OCI-LY7 (cell line): ENCODE data around the gene PKDCC. TPM values are rescaled to one million over a fixed set of nuclear protein-coding genes. Genes with fewer than 3 reads are reported as not detected.

Experiments
- BruUV-seq: library from RNA; stranded (reverse); fragments of 400-500 nt; replicated peaks from 2 replicates; lab custom pipeline; 2021; lab: Mats Ljungman, UMichigan
- CTCF ChIA-PET: fragments of 300-600 bp; sonication (Branson Sonifier 250); formaldehyde crosslinking; loops from one replicate; lab custom pipeline; 2022; ENCODE audit warnings: antibody characterized with exemption; ENCODE audit not compliant: unreplicated experiment; lab: Charles Lee
- POLR2A ChIA-PET: fragments of 300-600 bp; sonication (Branson Sonifier 250); formaldehyde crosslinking; loops from one replicate; lab custom pipeline; 2022; ENCODE audit warnings: antibody characterized with exemption; lab: Charles Lee
- DNase-seq: peaks from one replicate; pipeline ENCODE4 v3.0.0-alpha.2; 2015; ENCODE audit warnings: low spot score
- H2AFZ ChIP-seq: fragments of 200-600 bp; sonication (generic), shearing (Covaris generic); 2 replicates; pipeline ENCODE4 v1.6.1; 2014; ENCODE audit warnings: mild to moderate bottlenecking, antibody characterized with exemption, low read length, moderate library complexity
- H3K27ac ChIP-seq: fragments of 200-600 bp; sonication (generic); 2 replicates; pipeline ENCODE4 v1.5.1; 2014; ENCODE audit warnings: mixed run types, low read depth, mild to moderate bottlenecking, moderate library complexity, low read length, inconsistent platforms; ENCODE audit not compliant: poor library complexity, severe bottlenecking
- H3K36me3 ChIP-seq: fragments of 200-600 bp; sonication (generic); 2 replicates; pipeline ENCODE4 v1.6.1; 2014; ENCODE audit warnings: mild to moderate bottlenecking, antibody characterized with exemption, low read length, moderate library complexity, mixed read lengths; ENCODE audit not compliant: insufficient read depth
- H3K4me1 ChIP-seq: fragments of 200-600 bp; sonication (generic); 2 replicates; pipeline ENCODE4 v1.5.1; 2014; ENCODE audit warnings: mild to moderate bottlenecking, low read length; ENCODE audit not compliant: insufficient read depth, poor library complexity, severe bottlenecking
- H3K4me2 ChIP-seq: fragments of 200-600 bp; sonication (generic); 2 replicates; pipeline ENCODE4 v1.6.1; 2014; ENCODE audit warnings: mild to moderate bottlenecking, low read length
- H3K4me3 ChIP-seq: fragments of 200-600 bp; sonication (generic); 2 replicates; pipeline ENCODE4 v1.5.1; 2014; ENCODE audit warnings: mild to moderate bottlenecking, low read depth, low read length; ENCODE audit not compliant: poor library complexity, severe bottlenecking
- H3K79me2 ChIP-seq: fragments of 200-600 bp; sonication (generic); 2 replicates; pipeline ENCODE4 v1.6.1; 2016; ENCODE audit warnings: low read depth, mild to moderate bottlenecking, low read length, moderate library complexity, mixed read lengths; ENCODE audit not compliant: insufficient read depth
- H3K9me2 ChIP-seq: fragments of 200-600 bp; sonication (generic); 2 replicates; pipeline ENCODE4 v1.6.1; 2016; ENCODE audit warnings: mild to moderate bottlenecking, low read length, mixed read lengths; ENCODE audit not compliant: insufficient read depth
- H3K9me3 ChIP-seq: fragments of 200-600 bp; sonication (generic); 2 replicates; pipeline ENCODE4 v1.6.1; 2014; ENCODE audit warnings: mild to moderate bottlenecking, mixed run types, low read length, mixed read lengths
- H4K20me1 ChIP-seq: fragments of 200-600 bp; sonication (generic); 2 replicates; pipeline ENCODE4 v1.6.1; 2014; ENCODE audit warnings: mild to moderate bottlenecking, antibody characterized with exemption, low read length, moderate library complexity, mixed read lengths; ENCODE audit not compliant: insufficient read depth
- EZH2phosphoT487 ChIP-seq: fragments of 200-600 bp; sonication (generic); IDR thresholded peaks from 2 replicates; pipeline ENCODE4 v1.6.1; 2018; ENCODE audit warnings: low read depth, borderline replicate concordance, mild to moderate bottlenecking, mixed run types, antibody characterized with exemption, low read length, moderate library complexity, mixed read lengths
- intact Hi-C: fragments of 100-400 bp; cut with micrococcal nuclease; formaldehyde crosslinking; loops from one replicate; pipeline ENCODE4 v1.10.0; 2022; ENCODE audit not compliant: unreplicated experiment
- total RNA-seq, 2 experiments: library from RNA; depleted of rRNA in 1 of 2; stranded (reverse); fragments of >200 nt in 1 of 2; shearing (Covaris generic) in 1 of 2; gene quantifications; 2 replicates each; pipeline ENCODE4 v1.2.3, GENCODE V29; 2014 to 2022
- TF ChIP-seq, protein P1 (sequence below): fragments of 200-600 bp; sonication (generic); conservative IDR thresholded peaks from 2 replicates; pipeline ENCODE4 v1.5.1; 2014; ENCODE audit warnings: mild to moderate bottlenecking, antibody characterized with exemption, low read length, moderate library complexity, mixed read lengths

The PKDCC gene
- total RNA-seq, 2 experiments from 2014 or later, result not detected

GRCh38 chr2:42073739-42074503 is 26.1 kb downstream of the PKDCC start:
- no TSS peak for BruUV-seq
- no peaks in the 10 kb centered on the region for H3K79me2 ChIP-seq
- POLR2A ChIA-PET, result no interaction called here
- H3K4me1 ChIP-seq, result no peaks in the 10 kb centered on the region
- no peak for DNase-seq
- no peak overlapping the region for H3K27ac ChIP-seq
- H3K9me2 ChIP-seq, result no peaks in the 10 kb centered on the region
- intact Hi-C loops, result no loop called here
- no peak overlapping the region for H3K4me2 ChIP-seq
- no peak overlapping the region for H2AFZ ChIP-seq
- H3K36me3 ChIP-seq, result no peaks in the 10 kb centered on the region
- H4K20me1 ChIP-seq, result no peaks in the 10 kb centered on the region
- CTCF ChIA-PET, result interaction anchor here (0.7 kb wide), 1 partner anchor 204 kb away, joined by 3 read pairs; no protein-coding TSS in a partner anchor
- no peak overlapping the region for H3K4me3 ChIP-seq
- H3K9me3 ChIP-seq, result no peaks in the 10 kb centered on the region
- TF ChIP-seq EZH2phosphoT487, result no peak
- TF ChIP-seq, protein P1, sequence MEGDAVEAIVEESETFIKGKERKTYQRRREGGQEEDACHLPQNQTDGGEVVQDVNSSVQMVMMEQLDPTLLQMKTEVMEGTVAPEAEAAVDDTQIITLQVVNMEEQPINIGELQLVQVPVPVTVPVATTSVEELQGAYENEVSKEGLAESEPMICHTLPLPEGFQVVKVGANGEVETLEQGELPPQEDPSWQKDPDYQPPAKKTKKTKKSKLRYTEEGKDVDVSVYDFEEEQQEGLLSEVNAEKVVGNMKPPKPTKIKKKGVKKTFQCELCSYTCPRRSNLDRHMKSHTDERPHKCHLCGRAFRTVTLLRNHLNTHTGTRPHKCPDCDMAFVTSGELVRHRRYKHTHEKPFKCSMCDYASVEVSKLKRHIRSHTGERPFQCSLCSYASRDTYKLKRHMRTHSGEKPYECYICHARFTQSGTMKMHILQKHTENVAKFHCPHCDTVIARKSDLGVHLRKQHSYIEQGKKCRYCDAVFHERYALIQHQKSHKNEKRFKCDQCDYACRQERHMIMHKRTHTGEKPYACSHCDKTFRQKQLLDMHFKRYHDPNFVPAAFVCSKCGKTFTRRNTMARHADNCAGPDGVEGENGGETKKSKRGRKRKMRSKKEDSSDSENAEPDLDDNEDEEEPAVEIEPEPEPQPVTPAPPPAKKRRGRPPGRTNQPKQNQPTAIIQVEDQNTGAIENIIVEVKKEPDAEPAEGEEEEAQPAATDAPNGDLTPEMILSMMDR, result no peak

GRCh38 chr2:42074661-42075060 is 26.8 kb downstream of the PKDCC start:
- POLR2A ChIA-PET, result no interaction called here
- no peak for DNase-seq
- Histone ChIP-seq H3K27ac (no peak overlapping the region), H3K9me3 (no peaks in the 10 kb centered on the region), H4K20me1 (no peaks in the 10 kb centered on the region), H3K4me3 (no peak overlapping the region), H3K4me2 (no peak overlapping the region), H2AFZ (no peak overlapping the region), H3K36me3 (no peaks in the 10 kb centered on the region), H3K9me2 (no peaks in the 10 kb centered on the region), H3K4me1 (no peaks in the 10 kb centered on the region), H3K79me2 (no peaks in the 10 kb centered on the region)
- TF ChIP-seq, protein P1, result peak; percentile 56; the same call in 1 of the 2 replicates
- TF ChIP-seq EZH2phosphoT487, result no peak
- intact Hi-C loops, result no loop called here
- CTCF ChIA-PET, result no interaction called here
- BruUV-seq, result no TSS peak
